ENCODE results near the gene PPP1R12B.
"Not testable (repeated sequence)": the region's sequence is repeated elsewhere in the genome, so short reads cannot be mapped to it uniquely, and the experiment has no call there.

Gene PPP1R12B

DNA sequence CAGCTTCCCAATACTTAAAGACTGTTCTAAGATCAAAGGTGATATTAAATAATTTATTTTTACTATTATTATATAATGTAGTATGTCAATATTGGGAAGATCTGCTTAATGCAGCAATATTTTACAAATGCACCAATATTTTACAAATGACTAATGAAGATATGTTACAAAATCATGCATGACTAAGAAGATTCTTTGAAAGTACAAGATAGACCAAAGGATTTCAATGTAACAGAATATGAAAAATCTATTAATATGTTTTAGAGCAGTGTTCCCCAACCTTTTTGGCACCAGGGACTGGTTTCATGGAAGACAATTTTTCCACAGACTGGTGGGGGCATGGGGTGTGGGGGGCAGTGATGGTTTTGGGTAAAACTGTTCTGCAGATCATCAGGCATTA, 132.1 kb downstream of the PPP1R12B start:
- in situ Hi-C loops (cut with MboI; ENCODE audit: low sequenced_read_pairs): loop anchor here (25.0 kb wide), 2 partner anchors 232 to 507 kb away; partner anchors contain the start of gene SYT2

GRCh38 chr1:202483362-202483761, 134.9 kb downstream of the PPP1R12B start:
- in situ Hi-C loops (cut with MboI; ENCODE audit: low sequenced_read_pairs): loop anchor here (25.0 kb wide), 2 partner anchors 229 to 504 kb away; partner anchors contain the start of gene SYT2

GRCh38 chr1:202484032-202484431, 135.5 kb downstream of the PPP1R12B start:
- in situ Hi-C loops (cut with MboI; ENCODE audit: low sequenced_read_pairs): loop anchor here (25.0 kb wide), 2 partner anchors 228 to 503 kb away; partner anchors contain the start of gene SYT2

DNA sequence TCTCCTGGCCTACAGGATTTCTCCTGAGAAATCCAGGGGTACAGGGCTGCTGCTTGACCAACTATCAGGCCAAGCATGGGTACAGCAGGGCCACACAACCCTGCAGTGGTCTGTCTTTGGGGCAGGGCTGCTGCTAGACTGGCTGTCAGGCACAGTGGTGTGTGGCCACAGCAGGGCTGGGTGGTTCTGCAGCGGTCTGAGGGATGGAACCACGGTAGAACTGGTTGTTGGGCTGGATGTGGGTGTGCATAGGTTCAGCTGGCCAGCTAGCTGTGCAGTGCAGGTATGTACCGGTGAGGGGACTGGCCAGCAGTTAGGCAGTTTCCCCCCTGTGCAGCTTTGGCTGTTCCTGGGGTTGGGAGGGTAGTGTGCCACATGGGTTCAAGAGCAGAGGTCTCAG, 136.3 kb downstream of the PPP1R12B start:
- in situ Hi-C loops (cut with MboI; ENCODE audit: low sequenced_read_pairs): loop anchor here (25.0 kb wide), 2 partner anchors 227 to 502 kb away; partner anchors contain the start of gene SYT2

- in situ Hi-C loops (cut with MboI; ENCODE audit: low sequenced_read_pairs): loop anchor here (25.0 kb wide), 2 partner anchors 224 to 499 kb away; partner anchors contain the start of gene SYT2
These were observed 139.7 kb downstream of the PPP1R12B start for GRCh38 chr1:202488178-202488649.

DNA sequence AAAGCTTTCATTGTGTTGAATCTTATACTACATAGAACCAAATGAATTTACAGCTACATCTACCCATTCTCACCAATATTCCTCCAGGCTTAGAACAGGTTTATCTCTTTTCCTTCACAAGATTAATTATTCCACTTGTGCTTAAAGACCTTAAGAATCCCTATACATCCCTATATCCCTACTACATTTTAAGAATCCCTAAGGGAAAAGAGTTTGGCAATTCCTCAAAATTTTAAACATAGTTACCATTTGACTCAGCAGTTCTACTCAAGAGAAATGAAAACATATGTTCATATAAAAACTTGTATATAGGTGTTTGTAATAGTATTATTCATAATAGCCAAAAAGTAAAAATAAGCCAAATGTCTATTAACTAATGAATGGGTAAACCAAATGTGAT, 140.6 kb downstream of the PPP1R12B start:
- in situ Hi-C loops (cut with MboI; ENCODE audit: low sequenced_read_pairs): loop anchor here (25.0 kb wide), 2 partner anchors 223 to 498 kb away; partner anchors contain the start of gene SYT2

DNA sequence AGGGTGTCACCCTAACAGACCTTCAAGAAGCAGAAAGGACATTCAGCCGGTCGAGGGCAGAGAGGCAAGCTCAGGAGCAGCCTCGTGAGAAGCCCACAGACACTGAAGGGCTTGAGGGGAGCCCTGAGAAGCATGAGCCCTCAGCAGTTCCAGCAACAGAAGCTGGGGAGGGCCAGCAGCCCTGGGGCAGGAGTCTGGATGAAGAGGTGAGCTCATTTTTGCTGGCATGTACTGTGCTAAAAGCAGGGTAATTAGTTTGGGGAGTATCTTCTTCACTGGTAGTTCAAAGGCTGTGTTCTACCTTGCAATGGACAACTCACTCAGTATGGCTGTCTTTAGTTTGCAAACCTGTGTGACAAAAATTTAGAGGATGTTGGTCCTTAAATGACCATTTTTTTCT, 144.6 kb downstream of the PPP1R12B start:
- in situ Hi-C loops (cut with MboI; ENCODE audit: low sequenced_read_pairs): loop anchor here (25.0 kb wide), 2 partner anchors 219 to 494 kb away; partner anchors contain the start of gene SYT2

DNA sequence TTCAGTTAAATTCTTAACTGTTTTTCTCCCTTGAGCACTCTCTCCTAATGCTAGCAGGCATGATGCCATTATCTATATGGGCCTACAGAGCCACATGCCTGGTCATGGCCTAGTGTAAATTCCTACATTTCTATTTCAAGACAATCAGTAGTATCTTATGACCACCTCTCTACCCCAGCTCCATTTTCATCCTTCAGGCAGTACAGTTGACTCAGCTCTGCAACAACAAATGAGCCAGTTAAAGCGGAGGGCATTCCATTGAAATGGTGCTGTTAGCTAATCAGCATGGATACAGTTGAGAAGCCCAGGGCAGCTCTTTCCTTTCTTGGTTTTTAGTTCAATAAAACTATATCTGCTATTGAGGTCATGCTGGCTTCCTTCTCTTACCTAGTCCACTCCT, 150.0 kb downstream of the PPP1R12B start:
- in situ Hi-C loops (cut with MboI; ENCODE audit: low sequenced_read_pairs): loop anchor here (25.0 kb wide), 2 partner anchors 214 to 489 kb away; partner anchors contain the start of gene SYT2

DNA sequence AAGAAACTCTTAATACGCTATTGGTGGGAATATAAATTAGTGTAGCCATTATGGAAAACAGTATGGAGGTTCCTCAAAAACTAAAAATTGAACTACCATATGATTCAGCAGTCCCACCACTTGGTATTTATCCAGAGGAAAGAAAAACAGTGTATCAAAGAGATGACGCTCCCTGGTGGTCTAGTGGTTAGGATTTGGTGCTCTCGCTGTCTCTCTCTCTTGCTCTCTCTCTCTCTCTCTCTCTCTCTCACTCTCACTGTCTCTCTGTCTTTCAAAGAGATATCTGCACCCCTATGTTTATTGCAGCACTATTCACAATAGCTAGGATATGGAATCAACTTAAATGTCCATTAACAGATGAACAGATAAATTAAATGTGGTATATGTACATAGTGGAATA, 151.5 kb downstream of the PPP1R12B start:
- in situ Hi-C loops (cut with MboI; ENCODE audit: low sequenced_read_pairs): loop anchor here (25.0 kb wide), 2 partner anchors 212 to 487 kb away; partner anchors contain the start of gene SYT2

GRCh38 chr1:202501281-202501680, 152.8 kb downstream of the PPP1R12B start:
- in situ Hi-C loops (cut with MboI; ENCODE audit: low sequenced_read_pairs): no loop called here

GRCh38 chr1:202505356-202505755, 156.9 kb downstream of the PPP1R12B start:
- in situ Hi-C loops (cut with MboI; ENCODE audit: low sequenced_read_pairs): no loop called here

DNA sequence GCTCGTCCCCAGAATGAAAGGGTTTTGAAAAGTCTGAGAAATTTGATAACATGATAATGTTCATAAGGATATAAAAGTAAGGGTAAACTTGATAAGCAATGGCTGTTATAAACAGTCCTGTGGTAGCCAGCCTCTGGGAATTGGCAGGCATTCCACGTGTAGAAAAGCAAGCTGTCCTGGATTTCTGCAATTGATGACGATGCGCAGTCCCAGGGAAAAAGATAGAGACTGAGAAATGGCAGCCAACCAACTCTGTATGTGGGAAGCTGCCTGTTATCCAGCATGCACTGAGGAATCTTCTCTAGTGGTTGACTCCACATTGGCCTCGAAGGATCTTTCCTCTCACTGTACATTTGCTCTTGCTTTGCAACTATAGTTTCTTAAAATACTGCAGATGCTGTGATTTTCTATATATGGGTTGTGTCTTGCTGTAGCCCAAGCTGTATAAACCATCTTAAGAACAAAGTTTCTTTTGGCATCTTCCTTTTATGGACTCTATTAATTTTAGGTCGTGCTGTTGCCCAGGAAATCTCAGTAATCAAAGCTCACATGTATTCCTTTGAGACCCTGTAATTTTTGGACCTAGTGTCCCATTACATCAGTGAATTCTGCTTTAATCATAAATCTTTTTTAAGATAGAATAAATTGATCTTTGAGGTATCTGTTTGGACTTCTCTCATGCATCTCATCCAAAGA, 157.5 kb downstream of the PPP1R12B start:
- in situ Hi-C loops (cut with MboI; ENCODE audit: low sequenced_read_pairs): not testable (repeated sequence)

GRCh38 chr1:202508863-202509262, 160.4 kb downstream of the PPP1R12B start:
- in situ Hi-C loops (cut with MboI; ENCODE audit: low sequenced_read_pairs): not testable (repeated sequence)

DNA sequence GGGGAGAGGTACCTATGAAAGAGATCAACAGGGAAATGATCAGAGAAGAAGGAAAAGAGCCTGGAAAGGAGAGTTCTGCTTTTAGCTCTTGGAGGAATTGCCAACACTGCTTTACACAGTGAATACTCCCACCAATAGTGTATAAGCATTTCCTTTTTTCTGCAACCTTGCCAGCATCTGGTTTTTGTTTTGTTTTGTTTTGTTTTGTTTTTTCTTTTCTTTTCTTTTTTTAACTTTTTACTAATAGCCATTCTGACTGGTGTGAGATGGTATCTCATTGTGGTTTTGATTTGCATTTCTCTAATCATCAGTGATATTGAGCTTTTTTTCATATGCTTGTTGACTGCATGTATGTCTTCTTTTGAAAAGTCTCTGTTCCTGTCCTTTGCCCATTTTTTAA, 165.4 kb downstream of the PPP1R12B start:
- in situ Hi-C loops (cut with MboI; ENCODE audit: low sequenced_read_pairs): not testable (repeated sequence)

GRCh38 chr1:202516434-202516877, 168.0 kb downstream of the PPP1R12B start:
- in situ Hi-C loops (cut with MboI; ENCODE audit: low sequenced_read_pairs): no loop called here

GRCh38 chr1:202517146-202517545, 168.6 kb downstream of the PPP1R12B start:
- in situ Hi-C loops (cut with MboI; ENCODE audit: low sequenced_read_pairs): not testable (repeated sequence)

DNA sequence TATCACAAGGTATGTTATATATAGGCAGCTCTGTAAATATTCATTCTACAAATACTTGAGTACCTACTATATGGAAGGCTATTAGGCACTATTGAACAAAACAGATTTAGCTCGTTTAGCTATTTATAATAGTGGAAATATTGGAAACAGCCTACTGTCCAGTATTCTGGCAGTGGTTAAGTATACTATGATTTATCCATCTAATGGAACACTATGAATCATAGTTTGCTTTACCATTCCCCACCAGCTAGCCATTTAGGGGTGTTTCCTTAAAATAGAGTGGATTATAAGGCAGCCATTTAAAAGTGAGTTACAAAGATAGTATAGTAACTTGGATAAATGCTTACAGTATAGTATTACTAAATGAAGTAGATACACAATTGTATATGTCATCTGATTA, 169.7 kb downstream of the PPP1R12B start:
- in situ Hi-C loops (cut with MboI; ENCODE audit: low sequenced_read_pairs): not testable (repeated sequence)

DNA sequence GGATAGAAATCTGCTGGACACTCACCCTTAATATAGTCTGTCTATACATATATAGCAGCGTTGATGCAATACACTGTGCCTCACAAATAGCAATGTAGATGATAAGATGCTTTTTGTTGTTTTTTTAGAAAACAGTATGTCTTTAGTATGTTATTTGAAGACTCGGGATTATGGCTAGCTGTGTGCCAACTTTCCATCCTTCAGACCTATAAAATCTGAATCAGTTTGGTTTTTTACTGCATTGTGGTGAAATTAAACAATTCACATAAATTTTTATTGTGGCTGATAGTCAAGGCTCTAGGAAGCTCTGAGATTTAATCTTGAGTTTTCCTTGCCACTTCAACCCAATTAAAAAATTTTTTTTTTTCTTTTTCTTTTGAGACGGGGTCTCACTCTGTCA, 170.4 kb downstream of the PPP1R12B start:
- in situ Hi-C loops (cut with MboI; ENCODE audit: low sequenced_read_pairs): not testable (repeated sequence)

GRCh38 chr1:202520129-202520856, 171.8 kb downstream of the PPP1R12B start:
- in situ Hi-C loops (cut with MboI; ENCODE audit: low sequenced_read_pairs): not testable (repeated sequence)

DNA sequence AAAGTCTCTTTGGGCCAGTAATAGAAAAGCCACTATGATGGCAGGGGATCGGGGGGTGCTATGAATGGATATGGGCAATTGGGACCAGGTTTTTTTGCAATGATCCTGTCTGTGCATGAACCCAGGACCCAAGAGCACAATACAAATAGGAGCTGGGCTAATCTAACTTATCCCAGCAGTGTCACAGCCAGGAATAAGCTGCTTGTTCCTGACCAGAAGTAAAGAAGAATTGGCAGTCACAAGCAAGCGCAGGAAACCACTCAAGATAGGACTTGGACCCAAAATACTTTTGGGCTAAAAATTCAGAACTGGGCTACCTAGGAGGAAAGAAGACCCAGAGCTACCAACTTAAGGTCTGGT, 172.3 kb downstream of the PPP1R12B start:
- in situ Hi-C loops (cut with MboI; ENCODE audit: low sequenced_read_pairs): not testable (repeated sequence)

DNA sequence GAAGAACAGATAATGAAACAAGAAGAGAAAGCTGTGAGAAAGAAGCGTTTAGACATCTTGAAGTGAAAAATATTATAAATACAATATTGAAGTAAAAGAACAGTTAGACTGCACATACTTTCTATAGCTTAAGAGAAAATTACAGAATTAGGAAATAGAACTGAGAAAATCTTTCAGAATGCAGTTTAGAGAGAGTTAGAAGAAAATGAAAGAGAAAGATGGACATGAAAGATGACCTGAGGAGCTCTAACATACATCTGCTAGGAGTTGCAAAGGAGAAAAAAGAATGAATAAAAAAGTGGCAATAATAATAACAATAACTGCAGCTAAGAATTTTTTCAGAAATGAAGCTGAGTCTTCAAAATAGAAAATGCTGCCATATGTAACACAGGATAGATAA, 173.0 kb downstream of the PPP1R12B start:
- in situ Hi-C loops (cut with MboI; ENCODE audit: low sequenced_read_pairs): not testable (repeated sequence)

Measured in HL-60/S4 treated with retinoic acid at 250 ng/mL for 4 days and 3 days (cell line).